ENCODE data around the gene MATR3. TPM values are rescaled to one million over a fixed set of nuclear protein-coding genes. Genes with fewer than 3 reads are reported as not detected.

Gene MATR3
- total RNA-seq, 1 experiment from 2014 or later: 194 TPM

DNA sequence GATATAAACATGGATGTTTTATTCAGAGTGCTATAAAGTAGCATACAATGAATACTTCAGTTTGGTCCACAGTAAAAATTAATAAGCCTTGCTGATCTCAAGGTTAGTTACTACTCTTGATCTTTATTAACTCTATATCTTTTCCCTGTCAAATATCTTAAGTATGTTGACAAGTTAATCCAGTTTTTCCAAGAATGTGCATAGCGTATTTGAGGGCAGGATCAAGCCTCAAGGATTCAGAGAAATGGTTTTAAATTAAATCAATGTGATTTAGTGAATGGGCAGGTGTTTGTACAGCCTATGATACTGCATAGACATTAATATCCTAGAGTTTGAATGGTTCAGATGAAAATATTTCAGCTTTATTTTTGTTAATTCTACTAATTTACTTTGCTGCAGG is 20.7 kb downstream of the MATR3 start:
- TF ChIP-seq POLR2AphosphoS5 (IDR thresholded peaks at IDR 0.05; ENCODE audit: low read depth, low read length): no peak
- no peak for TF ChIP-seq TCF7L2 (IDR thresholded peaks at IDR 0.05; ENCODE audit: low read depth, low read length)
- TF ChIP-seq, protein P1, sequence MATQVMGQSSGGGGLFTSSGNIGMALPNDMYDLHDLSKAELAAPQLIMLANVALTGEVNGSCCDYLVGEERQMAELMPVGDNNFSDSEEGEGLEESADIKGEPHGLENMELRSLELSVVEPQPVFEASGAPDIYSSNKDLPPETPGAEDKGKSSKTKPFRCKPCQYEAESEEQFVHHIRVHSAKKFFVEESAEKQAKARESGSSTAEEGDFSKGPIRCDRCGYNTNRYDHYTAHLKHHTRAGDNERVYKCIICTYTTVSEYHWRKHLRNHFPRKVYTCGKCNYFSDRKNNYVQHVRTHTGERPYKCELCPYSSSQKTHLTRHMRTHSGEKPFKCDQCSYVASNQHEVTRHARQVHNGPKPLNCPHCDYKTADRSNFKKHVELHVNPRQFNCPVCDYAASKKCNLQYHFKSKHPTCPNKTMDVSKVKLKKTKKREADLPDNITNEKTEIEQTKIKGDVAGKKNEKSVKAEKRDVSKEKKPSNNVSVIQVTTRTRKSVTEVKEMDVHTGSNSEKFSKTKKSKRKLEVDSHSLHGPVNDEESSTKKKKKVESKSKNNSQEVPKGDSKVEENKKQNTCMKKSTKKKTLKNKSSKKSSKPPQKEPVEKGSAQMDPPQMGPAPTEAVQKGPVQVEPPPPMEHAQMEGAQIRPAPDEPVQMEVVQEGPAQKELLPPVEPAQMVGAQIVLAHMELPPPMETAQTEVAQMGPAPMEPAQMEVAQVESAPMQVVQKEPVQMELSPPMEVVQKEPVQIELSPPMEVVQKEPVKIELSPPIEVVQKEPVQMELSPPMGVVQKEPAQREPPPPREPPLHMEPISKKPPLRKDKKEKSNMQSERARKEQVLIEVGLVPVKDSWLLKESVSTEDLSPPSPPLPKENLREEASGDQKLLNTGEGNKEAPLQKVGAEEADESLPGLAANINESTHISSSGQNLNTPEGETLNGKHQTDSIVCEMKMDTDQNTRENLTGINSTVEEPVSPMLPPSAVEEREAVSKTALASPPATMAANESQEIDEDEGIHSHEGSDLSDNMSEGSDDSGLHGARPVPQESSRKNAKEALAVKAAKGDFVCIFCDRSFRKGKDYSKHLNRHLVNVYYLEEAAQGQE (IDR thresholded peaks at IDR 0.05; ENCODE audit: insufficient read depth in 1 of 2, low read depth in 2 of 2, low read length in 1 of 2): no peak
- TF ChIP-seq SIN3A (IDR thresholded peaks at IDR 0.05; ENCODE audit: borderline replicate concordance, insufficient read depth, low read depth, low read length): no peak
- TF ChIP-seq, protein P2, sequence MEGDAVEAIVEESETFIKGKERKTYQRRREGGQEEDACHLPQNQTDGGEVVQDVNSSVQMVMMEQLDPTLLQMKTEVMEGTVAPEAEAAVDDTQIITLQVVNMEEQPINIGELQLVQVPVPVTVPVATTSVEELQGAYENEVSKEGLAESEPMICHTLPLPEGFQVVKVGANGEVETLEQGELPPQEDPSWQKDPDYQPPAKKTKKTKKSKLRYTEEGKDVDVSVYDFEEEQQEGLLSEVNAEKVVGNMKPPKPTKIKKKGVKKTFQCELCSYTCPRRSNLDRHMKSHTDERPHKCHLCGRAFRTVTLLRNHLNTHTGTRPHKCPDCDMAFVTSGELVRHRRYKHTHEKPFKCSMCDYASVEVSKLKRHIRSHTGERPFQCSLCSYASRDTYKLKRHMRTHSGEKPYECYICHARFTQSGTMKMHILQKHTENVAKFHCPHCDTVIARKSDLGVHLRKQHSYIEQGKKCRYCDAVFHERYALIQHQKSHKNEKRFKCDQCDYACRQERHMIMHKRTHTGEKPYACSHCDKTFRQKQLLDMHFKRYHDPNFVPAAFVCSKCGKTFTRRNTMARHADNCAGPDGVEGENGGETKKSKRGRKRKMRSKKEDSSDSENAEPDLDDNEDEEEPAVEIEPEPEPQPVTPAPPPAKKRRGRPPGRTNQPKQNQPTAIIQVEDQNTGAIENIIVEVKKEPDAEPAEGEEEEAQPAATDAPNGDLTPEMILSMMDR (IDR thresholded peaks at IDR 0.05): no peak
- DNase-seq (ENCODE audit: low read depth, low spot score) (no peak), ATAC-seq (no peak)
- Histone ChIP-seq H3K4me1 (ENCODE audit: control insufficient read depth, insufficient read depth, low read length) (peaks cover 42% of the 10 kb centered on the region), H3K27me3 (ENCODE audit: control insufficient read depth, insufficient read depth, low read length) (no peaks in the 10 kb centered on the region), H3K4me3 (ENCODE audit: low read depth in 2 of 2, low read length in 2 of 2) (no peak overlapping the region), H3K36me3 (ENCODE audit: control insufficient read depth, insufficient read depth, low read length) (peaks cover 40% of the 10 kb centered on the region), H3K9me3 (ENCODE audit: control insufficient read depth, insufficient read depth, low read depth, low read length) (no peaks in the 10 kb centered on the region), H3K27ac (ENCODE audit: low read length) (no peak overlapping the region)
- in situ Hi-C loops (cut with HindIII; ENCODE audit: low pct_unique_long_range_greater_than_20kb, low sequenced_read_pairs) (no loop called here), intact Hi-C loops (cut with micrococcal nuclease; ENCODE audit: unreplicated experiment) (no loop called here)
- POLR2A ChIA-PET: interaction anchor here (0.6 to 0.8 kb wide), 2 partner anchors 10 to 14 kb away, joined by 7 to 9 read pairs; no protein-coding TSS in a partner anchor
- CTCF ChIA-PET: no interaction called here
- BruUV-seq (replicated peaks): no TSS peak

DNA sequence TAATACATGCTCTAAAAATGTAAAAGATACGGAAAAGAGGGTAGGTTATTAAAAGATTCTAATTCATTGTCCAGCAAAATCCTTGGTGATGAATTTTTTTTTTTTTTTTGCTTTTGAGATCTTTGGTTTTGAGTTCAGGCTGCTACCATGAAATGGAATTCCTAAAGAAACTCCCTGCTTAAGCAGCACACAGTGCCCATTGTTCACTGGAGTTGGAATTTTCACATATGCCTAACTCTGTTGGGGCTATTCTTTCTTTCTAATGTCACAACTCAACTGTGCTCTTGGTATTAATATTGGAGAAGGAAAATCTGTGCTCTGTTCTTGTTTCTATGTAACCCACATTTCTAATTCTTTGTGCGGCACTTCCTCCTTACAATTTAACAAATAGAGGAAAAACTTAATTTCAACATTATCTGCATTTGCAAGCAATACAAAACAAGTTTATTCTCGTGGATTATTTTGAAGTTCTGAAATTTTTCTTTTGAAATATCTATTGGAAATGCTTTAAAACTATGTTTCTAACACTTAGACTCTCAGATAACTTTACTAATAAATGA is 21.6 kb downstream of the MATR3 start:
- no peak overlapping the region for H3K27ac ChIP-seq (ENCODE audit: low read length)
- no peaks in the 10 kb centered on the region for H3K9me3 ChIP-seq (ENCODE audit: control insufficient read depth, insufficient read depth, low read depth, low read length)
- CTCF ChIA-PET: no interaction called here
- H3K4me3 ChIP-seq (ENCODE audit: low read depth in 2 of 2, low read length in 2 of 2): no peak overlapping the region
- TSS peak; percentile 6 for BruUV-seq (replicated peaks)
- POLR2A ChIA-PET: no interaction called here
- intact Hi-C loops (cut with micrococcal nuclease; ENCODE audit: unreplicated experiment): no loop called here
- ATAC-seq (no peak), DNase-seq (ENCODE audit: low read depth, low spot score) (no peak)
- H3K4me1 ChIP-seq (ENCODE audit: control insufficient read depth, insufficient read depth, low read length): peaks cover 35% of the 10 kb centered on the region
- no peaks in the 10 kb centered on the region for H3K27me3 ChIP-seq (ENCODE audit: control insufficient read depth, insufficient read depth, low read length)
- TF ChIP-seq, protein P1 (IDR thresholded peaks at IDR 0.05; ENCODE audit: insufficient read depth in 1 of 2, low read depth in 2 of 2, low read length in 1 of 2): no peak
- in situ Hi-C loops (cut with HindIII; ENCODE audit: low pct_unique_long_range_greater_than_20kb, low sequenced_read_pairs): no loop called here
- peaks cover 42% of the 10 kb centered on the region for H3K36me3 ChIP-seq (ENCODE audit: control insufficient read depth, insufficient read depth, low read length)

Data from Panc1 (cell line).